HG02981 (cell line): ENCODE measurements around the gene GPC6.

Source experiments
- ATAC-seq: cut with Tn5 transposase; IDR thresholded peaks from one replicate; pipeline ENCODE4 v1.9.1; 2021; ENCODE audit warnings: mild to moderate bottlenecking, moderate library complexity; ENCODE audit not compliant: unreplicated experiment

Gene GPC6

DNA sequence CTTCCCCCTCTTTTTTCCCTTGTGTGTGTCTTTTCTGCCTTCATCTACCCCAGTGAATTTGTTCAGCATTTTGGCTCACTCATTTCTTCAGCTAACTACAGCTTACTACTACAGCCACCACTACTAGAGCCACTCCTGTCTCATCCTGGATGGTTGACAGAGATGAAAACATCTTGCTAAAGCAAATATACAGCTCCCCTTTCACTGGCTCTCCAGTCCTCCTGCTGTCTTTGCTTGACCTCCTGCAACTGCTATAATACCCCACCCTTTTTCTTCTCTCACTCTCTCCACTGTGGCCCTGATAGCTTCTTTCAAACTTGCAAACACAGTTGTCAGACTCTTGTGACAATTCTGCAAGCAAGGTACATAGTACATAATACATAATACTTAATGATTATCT lies 729.3 kb downstream of the GPC6 start:
- no peak for ATAC-seq

- ATAC-seq, result no peak
These were observed 729.8 kb downstream of the GPC6 start for GRCh38 chr13:93956426-93956825.

- ATAC-seq, result no peak
These were observed 730.8 kb downstream of the GPC6 start for GRCh38 chr13:93957371-93957770.

DNA sequence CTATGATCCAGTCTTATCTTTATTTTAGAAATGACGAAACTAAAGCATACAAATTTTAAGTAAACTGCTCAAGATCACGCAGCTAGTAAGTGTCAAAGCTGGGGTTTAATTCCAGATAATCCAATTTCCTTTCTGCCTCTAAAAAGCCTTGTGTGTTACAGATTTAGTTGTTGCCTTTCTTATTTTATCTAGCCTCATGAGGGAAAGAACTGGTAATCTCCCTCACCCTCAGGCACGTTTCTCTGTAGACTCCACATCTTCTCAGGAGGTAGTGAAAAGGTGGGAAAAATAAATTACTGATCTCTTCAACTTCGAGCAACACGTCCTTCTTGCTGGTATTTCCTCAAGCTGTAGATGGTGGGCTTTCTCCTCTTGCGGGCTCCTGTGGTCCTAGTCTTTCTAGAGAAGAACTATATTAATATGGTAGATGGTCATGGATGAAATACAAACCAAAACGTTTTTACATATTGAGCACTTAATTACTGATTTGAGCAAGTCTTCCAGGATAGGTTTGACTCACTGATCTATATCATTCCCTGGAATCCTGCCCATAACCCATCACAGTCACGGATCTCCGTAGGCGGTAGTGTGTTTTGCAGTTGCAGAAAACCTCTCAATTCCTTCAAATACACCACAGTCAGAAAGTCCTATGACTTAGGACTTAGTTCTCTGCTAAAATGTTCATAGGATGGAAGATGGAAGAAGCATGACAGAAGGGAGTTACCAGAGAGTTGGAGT lies 733.4 kb downstream of the GPC6 start:
- no peak for ATAC-seq

DNA sequence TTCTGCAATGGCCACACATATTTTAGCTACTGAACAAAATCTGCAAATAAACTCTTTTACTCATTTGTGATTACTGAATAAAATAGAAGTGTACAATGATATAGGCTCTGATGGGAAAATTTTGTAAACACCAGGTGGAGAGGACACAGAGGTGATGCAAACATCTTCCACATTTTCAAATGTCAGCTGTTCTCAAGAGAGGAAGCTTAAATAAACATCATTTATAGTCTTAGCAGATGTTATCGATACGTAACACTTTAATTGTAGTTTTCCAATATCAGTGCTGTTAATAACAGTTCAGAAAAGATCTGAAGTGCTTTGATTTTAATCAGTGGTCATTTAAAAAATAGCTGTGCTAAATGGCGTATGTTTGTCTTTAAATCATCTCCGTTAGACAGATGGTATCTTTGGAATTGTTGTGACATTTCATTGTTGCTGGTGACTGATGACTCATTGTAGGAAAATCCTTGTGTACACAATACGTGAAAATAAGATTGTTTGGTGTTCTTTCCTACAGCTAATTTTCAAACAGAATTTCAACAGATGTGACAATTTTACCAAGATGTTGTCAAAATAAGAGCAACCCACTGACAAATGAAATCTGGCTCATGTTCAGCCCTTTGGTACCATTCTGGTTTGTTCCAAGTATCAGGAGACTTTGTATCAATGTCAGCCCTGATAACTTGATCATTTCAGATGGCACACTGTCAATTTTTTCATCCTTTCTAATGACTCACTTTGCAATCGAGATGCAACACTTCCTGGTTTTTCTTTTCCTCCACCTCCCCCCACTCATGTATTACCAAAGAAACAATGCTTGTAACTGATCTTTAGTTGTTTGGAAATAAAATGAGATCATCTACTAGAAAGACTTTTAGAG lies 736.9 kb downstream of the GPC6 start:
- ATAC-seq, result no peak

DNA sequence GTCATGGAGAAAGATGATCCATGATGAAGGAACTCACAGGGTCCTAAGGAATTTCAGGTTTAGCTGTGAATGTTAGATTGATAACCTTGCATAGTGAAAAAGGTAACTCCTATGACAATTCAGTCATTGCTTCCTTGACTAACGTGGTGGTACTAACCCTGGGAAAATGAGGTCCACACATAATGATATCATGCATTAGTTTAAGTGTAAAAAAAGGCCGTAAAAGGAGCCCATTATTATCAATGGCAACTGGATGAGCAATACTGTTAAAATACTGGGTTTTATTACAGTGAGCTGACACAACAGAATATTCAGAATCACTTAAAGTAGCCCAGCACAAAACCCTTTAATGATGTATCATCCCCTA lies 737.5 kb downstream of the GPC6 start:
- no peak for ATAC-seq

- ATAC-seq, result no peak
These were observed 739.0 kb downstream of the GPC6 start for GRCh38 chr13:93965587-93965986.

GRCh38 chr13:93966267-93966936 lies 739.8 kb downstream of the GPC6 start:
- no peak for ATAC-seq

DNA sequence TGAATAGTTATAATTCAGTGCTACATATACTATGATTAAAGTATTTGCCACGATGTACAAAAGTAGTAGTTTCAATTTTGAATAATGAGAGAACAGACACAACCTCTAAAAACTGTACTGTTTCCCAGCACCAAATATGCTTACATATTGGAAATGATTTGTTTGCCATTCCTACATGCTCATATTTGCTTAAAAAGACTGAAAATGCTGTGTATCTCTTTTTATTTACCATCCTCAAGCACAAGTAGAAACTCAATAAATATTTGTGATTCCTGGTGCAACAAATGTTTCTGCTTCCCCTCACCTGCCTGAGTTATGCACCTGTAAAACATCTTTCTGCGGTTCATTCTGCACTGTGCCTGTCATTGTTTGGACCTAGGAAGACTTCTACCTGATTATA lies 740.7 kb downstream of the GPC6 start:
- no peak for ATAC-seq

GRCh38 chr13:93975242-93975641 lies 748.6 kb downstream of the GPC6 start:
- ATAC-seq, result no peak

- ATAC-seq, result no peak
These were observed 749.9 kb downstream of the GPC6 start for GRCh38 chr13:93976528-93976927.

DNA sequence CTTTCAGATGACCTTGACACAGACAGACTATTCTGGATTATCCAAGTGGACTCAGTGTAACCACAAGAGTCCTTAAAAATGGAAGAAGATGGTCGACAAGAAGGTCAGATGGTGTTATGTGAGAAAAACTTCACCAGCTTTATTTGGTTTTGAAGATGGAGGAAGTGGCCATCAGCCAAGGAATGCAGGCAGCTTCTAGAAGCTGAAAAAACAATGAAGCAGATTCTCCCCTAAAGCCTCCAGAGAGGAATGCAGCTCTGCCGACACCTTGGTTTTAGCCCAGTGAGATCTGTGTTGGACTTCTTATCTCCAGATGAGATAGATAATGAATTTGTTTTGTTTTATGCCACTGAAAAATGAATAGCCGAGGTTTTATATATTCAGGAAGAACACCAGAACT lies 751.4 kb downstream of the GPC6 start:
- no peak for ATAC-seq

- no peak for ATAC-seq
These were observed 754.9 kb downstream of the GPC6 start for GRCh38 chr13:93981426-93981977.

DNA sequence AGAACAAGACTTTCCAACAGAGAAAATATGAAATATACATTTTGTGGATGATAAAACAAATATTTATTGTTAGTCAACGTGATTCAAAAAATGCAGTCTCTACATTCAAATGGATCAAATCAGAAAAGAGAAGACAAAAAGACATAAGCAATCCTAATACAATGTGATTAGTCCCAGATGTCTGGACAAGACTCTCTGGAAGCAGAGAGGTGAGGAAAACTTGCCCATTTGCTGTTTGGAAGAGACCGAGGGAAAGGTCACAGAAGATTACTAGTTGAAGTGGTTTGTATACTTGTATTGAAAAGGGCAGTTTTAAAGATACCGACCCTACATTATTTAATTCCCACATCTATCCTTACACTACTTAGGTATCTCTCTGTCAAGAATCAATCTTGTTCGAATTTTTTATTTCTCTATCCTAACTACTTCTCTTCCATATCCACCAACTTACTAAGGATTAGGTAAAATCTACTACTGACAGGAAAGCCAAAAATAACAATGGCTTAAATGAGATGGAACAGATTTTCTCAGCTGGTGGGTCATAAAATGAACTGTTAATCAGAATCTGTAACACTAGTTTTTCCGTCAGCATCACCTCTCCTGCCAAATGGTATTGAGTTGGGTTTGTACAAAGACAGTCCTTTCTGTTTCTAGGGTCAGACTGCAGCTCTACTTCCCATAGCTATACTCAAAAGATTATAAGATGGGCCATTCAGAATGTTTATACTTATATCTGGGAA lies 755.7 kb downstream of the GPC6 start:
- no peak for ATAC-seq

GRCh38 chr13:93984052-93984451 lies 757.4 kb downstream of the GPC6 start:
- no peak for ATAC-seq

DNA sequence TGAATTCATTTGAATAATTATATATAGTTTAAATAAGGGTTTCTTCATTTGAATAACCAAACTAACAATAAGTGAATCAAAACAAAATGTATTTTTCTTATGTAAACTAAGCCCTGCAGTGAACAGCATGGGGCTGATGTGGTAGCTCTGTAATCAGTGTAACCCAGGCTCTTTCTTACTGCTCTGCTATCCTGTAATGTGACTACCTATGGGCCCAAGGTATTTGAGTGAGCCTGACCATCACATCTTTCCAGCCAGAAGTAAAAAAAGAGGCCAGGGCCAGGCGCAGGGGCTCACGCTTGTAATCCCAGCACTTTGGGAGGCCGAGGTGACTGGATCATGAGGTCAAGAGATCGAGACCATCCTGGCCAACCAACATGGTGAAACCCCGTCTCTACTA lies 758.3 kb downstream of the GPC6 start:
- ATAC-seq, result no peak

- no peak for ATAC-seq
These were observed 760.9 kb downstream of the GPC6 start for GRCh38 chr13:93987458-93987857.

- no peak for ATAC-seq
These were observed 765.0 kb downstream of the GPC6 start for GRCh38 chr13:93991569-93991968.

DNA sequence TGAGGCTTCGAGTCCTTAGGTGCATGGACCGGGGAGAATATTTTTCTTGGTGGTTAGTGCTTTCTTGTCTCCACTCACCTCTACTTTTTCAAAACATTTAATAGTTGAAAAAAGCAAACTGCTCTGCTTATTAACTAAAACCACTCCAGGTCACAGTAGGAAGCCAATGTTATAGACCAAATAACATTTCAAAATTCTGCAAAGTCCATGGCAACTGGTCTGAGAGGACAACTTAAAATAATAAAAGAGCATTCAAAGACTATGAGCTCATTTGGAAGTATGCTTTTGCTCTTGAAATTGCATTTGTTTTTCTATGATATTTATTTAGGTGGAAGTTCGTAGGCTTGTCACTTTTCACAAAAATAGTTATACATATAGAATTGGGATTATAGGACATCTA lies 769.9 kb downstream of the GPC6 start:
- no peak for ATAC-seq

- ATAC-seq, result no peak
These were observed 779.7 kb downstream of the GPC6 start for GRCh38 chr13:94006296-94006695.

DNA sequence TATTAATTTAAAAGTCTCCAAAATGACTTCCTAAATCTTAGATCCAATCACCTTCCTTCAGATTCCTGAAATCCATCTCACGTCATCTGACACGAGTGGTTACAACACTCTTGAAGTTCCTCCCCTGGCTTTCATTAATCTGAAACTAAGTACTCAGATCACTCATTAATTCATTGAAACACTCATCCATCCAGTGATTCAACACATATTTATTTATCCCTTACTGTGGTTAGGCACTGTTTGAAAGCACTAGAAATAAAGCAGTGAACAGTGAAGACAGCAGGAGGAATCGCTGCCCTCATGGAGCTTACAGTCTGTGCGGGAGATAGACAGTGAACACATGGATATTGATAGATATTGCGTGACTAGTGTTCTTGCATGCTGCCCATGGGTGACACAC lies 780.5 kb downstream of the GPC6 start:
- no peak for ATAC-seq
